HepG2 (cell line): ENCODE data around the gene MRPL20. TPM values are rescaled to one million over a fixed set of nuclear protein-coding genes. Genes with fewer than 3 reads are reported as not detected.

Experiments used
- ATF1 ChIP-seq: IDR thresholded peaks from 2 replicates; pipeline ENCODE4 v1.6.1; 2016; ENCODE audit warnings: mild to moderate bottlenecking, control low read depth
- BHLHE40 ChIP-seq: IDR thresholded peaks from 2 replicates; pipeline ENCODE4 v1.6.1; 2011; ENCODE audit warnings: low read length, improper control_type of control experiment
- DPF2 ChIP-seq: sonication (generic); formaldehyde crosslinking; IDR thresholded peaks from 2 replicates; pipeline ENCODE4 v1.4.0; 2020; ENCODE audit warnings: mild to moderate bottlenecking, low read depth, missing genetic modification reagents, borderline replicate concordance
- IRX3 ChIP-seq: sonication (generic); formaldehyde crosslinking; IDR thresholded peaks from 2 replicates; pipeline ENCODE4 v1.8.1; 2023; ENCODE audit warnings: mild to moderate bottlenecking, low read depth, missing genetic modification reagents, borderline replicate concordance
- KDM6A ChIP-seq: IDR thresholded peaks from 2 replicates; pipeline ENCODE4 v1.6.1; 2016; ENCODE audit warnings: low read depth
- LCORL ChIP-seq, 2 experiments: fragments of 450-650 bp in 1 of 2; sonication (generic) in 1 of 2; formaldehyde crosslinking in 1 of 2; IDR thresholded peaks; 2 replicates each; pipeline versions ENCODE4 v1.5.0 to v1.6.1; 2017 to 2020; ENCODE audit warnings: antibody characterized with exemption in 1 of 2, missing genetic modification reagents in 1 of 2
- MIXL1 ChIP-seq: IDR thresholded peaks from 2 replicates; pipeline ENCODE4 v1.6.1; 2016
- NFIC ChIP-seq: IDR thresholded peaks from 2 replicates; pipeline ENCODE4 v1.6.1; 2012; ENCODE audit warnings: mild to moderate bottlenecking, low read length, inconsistent platforms
- NFYB ChIP-seq: sonication (generic); formaldehyde crosslinking; IDR thresholded peaks from 2 replicates; pipeline ENCODE4 v1.4.0; 2020; ENCODE audit warnings: missing genetic modification reagents
- TOE1 ChIP-seq: sonication (generic); formaldehyde crosslinking; IDR thresholded peaks from 2 replicates; pipeline ENCODE4 v1.4.0; 2020; ENCODE audit warnings: mild to moderate bottlenecking, missing genetic modification reagents
- ZNF33B ChIP-seq: sonication (generic); formaldehyde crosslinking; IDR thresholded peaks from 2 replicates; pipeline ENCODE4 v1.5.1; 2020; ENCODE audit warnings: mild to moderate bottlenecking, missing genetic modification reagents
- ZNF430 ChIP-seq: sonication (generic); formaldehyde crosslinking; IDR thresholded peaks from 2 replicates; pipeline ENCODE4 v1.9.0; 2021; ENCODE audit warnings: mild to moderate bottlenecking, missing genetic modification reagents
- ZNF441 ChIP-seq: sonication (generic); formaldehyde crosslinking; IDR thresholded peaks from 2 replicates; pipeline ENCODE4 v1.7.0; 2021; ENCODE audit warnings: missing genetic modification reagents, borderline replicate concordance
- ZNF629 ChIP-seq: sonication (generic); formaldehyde crosslinking; conservative IDR thresholded peaks from 2 replicates; pipeline ENCODE4 v1.5.0; 2020; ENCODE audit warnings: missing genetic modification reagents
- ZSCAN29 ChIP-seq: sonication (generic); formaldehyde crosslinking; conservative IDR thresholded peaks from 2 replicates; pipeline ENCODE4 v1.4.0; 2020; ENCODE audit warnings: mild to moderate bottlenecking, missing genetic modification reagents
- polyA plus RNA-seq, 8 experiments: library from polyadenylated mRNA; depleted of rRNA in 3 of 8; stranded (reverse) in 7 of 8; unstranded in 1 of 8; fragments of >200 nt; fragmentation: Illumina TruSeq in 4 of 8; extraction: Trizol in 4 of 8; gene quantifications; 2 replicates each; pipeline versions ENCODE4 v1.2.1 to v1.2.3, GENCODE V29; 2011 to 2016; ENCODE audit warnings: low read depth in 4 of 8, missing spikeins in 1 of 8, mixed read lengths in 1 of 8; ENCODE audit not compliant: insufficient read depth in 1 of 8
- total RNA-seq, 5 experiments: library from RNA; depleted of rRNA; stranded (reverse); fragments of >200 nt; fragmentation: Illumina TruSeq; extraction: Trizol; gene quantifications; 2 replicates each; pipeline ENCODE4 v1.2.3, GENCODE V29; 2016; ENCODE audit warnings: low read depth in 1 of 5
- TF ChIP-seq, protein P1 (sequence below): fragments of 450-650 bp; IDR thresholded peaks from 2 replicates; pipeline ENCODE4 v1.6.1; 2017; ENCODE audit warnings: mild to moderate bottlenecking
- TF ChIP-seq, protein P2 (sequence below), 2 experiments: sonication (generic) in 1 of 2; formaldehyde crosslinking in 1 of 2; IDR thresholded peaks; 2 replicates each; pipeline versions ENCODE4 v1.5.1 to v1.6.1; 2011 to 2020; ENCODE audit warnings: borderline replicate concordance in 1 of 2, low read depth in 1 of 2, low read length in 1 of 2, mild to moderate bottlenecking in 1 of 2, missing genetic modification reagents in 1 of 2, moderate library complexity in 1 of 2
- TF ChIP-seq, protein P3 (sequence below): sonication (generic); formaldehyde crosslinking; IDR thresholded peaks from 2 replicates; pipeline ENCODE4; 2020; ENCODE audit warnings: missing genetic modification reagents, mild to moderate bottlenecking, borderline replicate concordance

The MRPL20 gene
- total and polyA plus RNA-seq, 2 of the 13 experiments (the other 11 are each of a cell fraction or from before 2014, with no cell fraction given), result 59.2 to 127 TPM

DNA sequence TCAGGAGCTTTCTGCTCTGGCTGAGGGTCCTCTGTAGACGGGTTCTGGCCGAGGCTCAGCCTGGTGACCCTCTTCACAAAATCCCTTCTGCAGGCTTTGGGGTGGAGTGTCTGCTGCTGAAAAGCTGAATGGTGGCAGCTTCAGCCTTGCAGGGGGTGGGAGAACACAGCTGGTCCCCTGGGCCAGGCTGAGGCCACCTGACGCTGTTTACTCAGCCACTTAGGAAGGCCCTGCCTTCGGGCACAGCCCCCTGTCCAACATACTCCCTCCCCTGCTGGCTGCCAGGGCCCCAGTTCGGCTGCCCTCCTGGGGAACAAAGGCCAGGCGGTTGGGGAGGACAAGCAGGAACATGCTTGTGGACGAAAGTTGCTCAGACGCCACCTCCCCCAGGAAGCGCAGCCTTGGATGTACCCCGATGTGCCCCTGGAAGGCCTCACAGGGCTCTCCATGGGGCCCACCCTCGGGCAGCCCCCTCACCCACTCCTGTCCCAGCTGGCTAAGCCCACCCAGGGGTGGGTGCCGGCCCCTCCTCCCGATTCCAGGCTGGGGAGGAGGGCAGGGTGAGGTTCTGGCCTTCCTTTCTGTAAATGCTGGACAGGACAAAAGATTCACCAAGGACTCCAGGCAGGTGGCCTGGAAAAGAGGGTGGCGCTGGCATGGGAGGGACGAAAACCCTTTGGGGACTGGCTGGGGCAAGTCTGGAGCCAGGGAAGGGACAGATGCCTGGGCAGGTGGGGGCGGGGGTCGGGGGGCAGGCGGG lies 14.2 kb upstream of the MRPL20 start, which contains the start of gene ANKRD65 (continued):
- TF ChIP-seq ATF1 (no peak), DPF2 (no peak), ZNF629 (CRISPR knock-in tag) (0 out of 2 replicates have a peak, but pooled peaks have one; percentile 14), NFYB (CRISPR knock-in tag) (peak; percentile 43; the same call in 1 of the 2 replicates), MIXL1 (CRISPR knock-in tag) (no peak), ZSCAN29 (CRISPR knock-in tag) (0 out of 2 replicates have a peak, but pooled peaks have one; percentile 53), ZNF430 (CRISPR knock-in tag) (no peak; the same call in 1 of the 2 replicates), BHLHE40 (no peak), TOE1 (no peak; the same call in 1 of the 2 replicates), NFIC (no peak), IRX3 (no peak), KDM6A (CRISPR knock-in tag) (peak; percentile 49), ZNF33B (CRISPR knock-in tag) (no peak), LCORL (IDR thresholded peaks at IDR 0.05) (no peak), LCORL (CRISPR knock-in tag; IDR thresholded peaks at IDR 0.05) (peak; percentile 91), ZNF441 (CRISPR knock-in tag) (no peak)
- TF ChIP-seq, protein P1, sequence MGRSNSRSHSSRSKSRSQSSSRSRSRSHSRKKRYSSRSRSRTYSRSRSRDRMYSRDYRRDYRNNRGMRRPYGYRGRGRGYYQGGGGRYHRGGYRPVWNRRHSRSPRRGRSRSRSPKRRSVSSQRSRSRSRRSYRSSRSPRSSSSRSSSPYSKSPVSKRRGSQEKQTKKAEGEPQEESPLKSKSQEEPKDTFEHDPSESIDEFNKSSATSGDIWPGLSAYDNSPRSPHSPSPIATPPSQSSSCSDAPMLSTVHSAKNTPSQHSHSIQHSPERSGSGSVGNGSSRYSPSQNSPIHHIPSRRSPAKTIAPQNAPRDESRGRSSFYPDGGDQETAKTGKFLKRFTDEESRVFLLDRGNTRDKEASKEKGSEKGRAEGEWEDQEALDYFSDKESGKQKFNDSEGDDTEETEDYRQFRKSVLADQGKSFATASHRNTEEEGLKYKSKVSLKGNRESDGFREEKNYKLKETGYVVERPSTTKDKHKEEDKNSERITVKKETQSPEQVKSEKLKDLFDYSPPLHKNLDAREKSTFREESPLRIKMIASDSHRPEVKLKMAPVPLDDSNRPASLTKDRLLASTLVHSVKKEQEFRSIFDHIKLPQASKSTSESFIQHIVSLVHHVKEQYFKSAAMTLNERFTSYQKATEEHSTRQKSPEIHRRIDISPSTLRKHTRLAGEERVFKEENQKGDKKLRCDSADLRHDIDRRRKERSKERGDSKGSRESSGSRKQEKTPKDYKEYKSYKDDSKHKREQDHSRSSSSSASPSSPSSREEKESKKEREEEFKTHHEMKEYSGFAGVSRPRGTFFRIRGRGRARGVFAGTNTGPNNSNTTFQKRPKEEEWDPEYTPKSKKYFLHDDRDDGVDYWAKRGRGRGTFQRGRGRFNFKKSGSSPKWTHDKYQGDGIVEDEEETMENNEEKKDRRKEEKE, result no peak
- TF ChIP-seq, protein P2, sequence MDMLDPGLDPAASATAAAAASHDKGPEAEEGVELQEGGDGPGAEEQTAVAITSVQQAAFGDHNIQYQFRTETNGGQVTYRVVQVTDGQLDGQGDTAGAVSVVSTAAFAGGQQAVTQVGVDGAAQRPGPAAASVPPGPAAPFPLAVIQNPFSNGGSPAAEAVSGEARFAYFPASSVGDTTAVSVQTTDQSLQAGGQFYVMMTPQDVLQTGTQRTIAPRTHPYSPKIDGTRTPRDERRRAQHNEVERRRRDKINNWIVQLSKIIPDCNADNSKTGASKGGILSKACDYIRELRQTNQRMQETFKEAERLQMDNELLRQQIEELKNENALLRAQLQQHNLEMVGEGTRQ (IDR thresholded peaks at IDR 0.05; ENCODE audit: low read depth, low read length), result no peak
- TF ChIP-seq, protein P2 (CRISPR knock-in tag; IDR thresholded peaks at IDR 0.05; ENCODE audit: borderline replicate concordance), result no peak
- TF ChIP-seq, protein P3, sequence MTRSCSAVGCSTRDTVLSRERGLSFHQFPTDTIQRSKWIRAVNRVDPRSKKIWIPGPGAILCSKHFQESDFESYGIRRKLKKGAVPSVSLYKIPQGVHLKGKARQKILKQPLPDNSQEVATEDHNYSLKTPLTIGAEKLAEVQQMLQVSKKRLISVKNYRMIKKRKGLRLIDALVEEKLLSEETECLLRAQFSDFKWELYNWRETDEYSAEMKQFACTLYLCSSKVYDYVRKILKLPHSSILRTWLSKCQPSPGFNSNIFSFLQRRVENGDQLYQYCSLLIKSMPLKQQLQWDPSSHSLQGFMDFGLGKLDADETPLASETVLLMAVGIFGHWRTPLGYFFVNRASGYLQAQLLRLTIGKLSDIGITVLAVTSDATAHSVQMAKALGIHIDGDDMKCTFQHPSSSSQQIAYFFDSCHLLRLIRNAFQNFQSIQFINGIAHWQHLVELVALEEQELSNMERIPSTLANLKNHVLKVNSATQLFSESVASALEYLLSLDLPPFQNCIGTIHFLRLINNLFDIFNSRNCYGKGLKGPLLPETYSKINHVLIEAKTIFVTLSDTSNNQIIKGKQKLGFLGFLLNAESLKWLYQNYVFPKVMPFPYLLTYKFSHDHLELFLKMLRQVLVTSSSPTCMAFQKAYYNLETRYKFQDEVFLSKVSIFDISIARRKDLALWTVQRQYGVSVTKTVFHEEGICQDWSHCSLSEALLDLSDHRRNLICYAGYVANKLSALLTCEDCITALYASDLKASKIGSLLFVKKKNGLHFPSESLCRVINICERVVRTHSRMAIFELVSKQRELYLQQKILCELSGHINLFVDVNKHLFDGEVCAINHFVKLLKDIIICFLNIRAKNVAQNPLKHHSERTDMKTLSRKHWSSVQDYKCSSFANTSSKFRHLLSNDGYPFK, result no peak
